Measurements from ENCODE around the gene ZNF740. TPM values are rescaled to one million over a fixed set of nuclear protein-coding genes. Genes with fewer than 3 reads are reported as not detected.
A peak's percentile ranks its signal among the peaks of the same experiment; 100 is the strongest.

Gene ZNF740
- total RNA-seq, 1 donor from 2014 or later = 59.6 TPM

- no peaks in the 10 kb centered on the region for H3K36me3 Mint-ChIP-seq (ENCODE audit: low read depth)
- H3K4me1 Mint-ChIP-seq = peaks cover 53% of the 10 kb centered on the region
- no peaks in the 10 kb centered on the region for H3K9me3 Mint-ChIP-seq
- no peak overlapping the region for H3K4me3 Mint-ChIP-seq
- H3K27me3 Mint-ChIP-seq (ENCODE audit: low read depth) = peaks cover 36% of the 10 kb centered on the region
- H3K27ac Mint-ChIP-seq (ENCODE audit: unreplicated experiment) = no peak overlapping the region
- DNase-seq (ENCODE audit: low read depth, low spot score) = no peak
- TF ChIP-seq CTCF (conservative IDR thresholded peaks at IDR 0.05) = no peak
Observed at GRCh38 chr12:53212931-53213330, 32.4 kb downstream of the ZNF740 start.

- peak; percentile 94 for DNase-seq (ENCODE audit: low read depth, low spot score)
Observed at GRCh38 chr12:53213348-53213747, 32.8 kb downstream of the ZNF740 start.

DNA sequence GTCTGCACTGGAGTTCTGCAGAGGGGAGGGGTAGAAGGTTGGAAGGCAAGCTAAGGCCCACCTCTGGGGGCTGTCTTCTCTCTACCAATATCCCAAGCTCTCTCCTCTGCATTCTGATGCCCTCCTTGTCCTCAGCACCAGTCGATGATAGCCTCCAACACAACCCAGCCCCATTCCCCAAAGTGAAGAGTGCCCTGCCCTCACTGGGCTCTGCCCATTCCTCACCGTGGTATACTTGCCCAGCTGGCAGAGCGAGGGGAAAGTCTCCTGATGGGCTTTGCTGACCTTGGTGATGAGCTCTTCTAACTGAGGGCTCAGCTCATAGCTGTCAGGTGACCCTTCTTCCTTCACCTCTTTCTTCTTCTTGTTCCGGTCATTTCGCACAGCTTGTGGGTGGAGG is 33.7 kb downstream of the ZNF740 start:
- Mint-ChIP-seq H3K27me3 (ENCODE audit: low read depth) (peaks cover 46% of the 10 kb centered on the region), H3K4me3 (no peak overlapping the region), H3K4me1 (peaks cover 47% of the 10 kb centered on the region), H3K27ac (ENCODE audit: unreplicated experiment) (no peak overlapping the region), H3K9me3 (no peaks in the 10 kb centered on the region), H3K36me3 (ENCODE audit: low read depth) (no peaks in the 10 kb centered on the region)
- TF ChIP-seq CTCF (conservative IDR thresholded peaks at IDR 0.05) = no peak
- DNase-seq (ENCODE audit: low read depth, low spot score) = no peak

More at GRCh38 chr12:53213348-53213747, 32.8 kb downstream of the ZNF740 start:
- Mint-ChIP-seq H3K27ac (ENCODE audit: unreplicated experiment) (no peak overlapping the region), H3K4me3 (peak overlapping the region; percentile 53), H3K9me3 (no peaks in the 10 kb centered on the region), H3K27me3 (ENCODE audit: low read depth) (peaks cover 41% of the 10 kb centered on the region), H3K36me3 (ENCODE audit: low read depth) (no peaks in the 10 kb centered on the region), H3K4me1 (peaks cover 52% of the 10 kb centered on the region)
- peak; percentile 94 for TF ChIP-seq CTCF (conservative IDR thresholded peaks at IDR 0.05)

DNA sequence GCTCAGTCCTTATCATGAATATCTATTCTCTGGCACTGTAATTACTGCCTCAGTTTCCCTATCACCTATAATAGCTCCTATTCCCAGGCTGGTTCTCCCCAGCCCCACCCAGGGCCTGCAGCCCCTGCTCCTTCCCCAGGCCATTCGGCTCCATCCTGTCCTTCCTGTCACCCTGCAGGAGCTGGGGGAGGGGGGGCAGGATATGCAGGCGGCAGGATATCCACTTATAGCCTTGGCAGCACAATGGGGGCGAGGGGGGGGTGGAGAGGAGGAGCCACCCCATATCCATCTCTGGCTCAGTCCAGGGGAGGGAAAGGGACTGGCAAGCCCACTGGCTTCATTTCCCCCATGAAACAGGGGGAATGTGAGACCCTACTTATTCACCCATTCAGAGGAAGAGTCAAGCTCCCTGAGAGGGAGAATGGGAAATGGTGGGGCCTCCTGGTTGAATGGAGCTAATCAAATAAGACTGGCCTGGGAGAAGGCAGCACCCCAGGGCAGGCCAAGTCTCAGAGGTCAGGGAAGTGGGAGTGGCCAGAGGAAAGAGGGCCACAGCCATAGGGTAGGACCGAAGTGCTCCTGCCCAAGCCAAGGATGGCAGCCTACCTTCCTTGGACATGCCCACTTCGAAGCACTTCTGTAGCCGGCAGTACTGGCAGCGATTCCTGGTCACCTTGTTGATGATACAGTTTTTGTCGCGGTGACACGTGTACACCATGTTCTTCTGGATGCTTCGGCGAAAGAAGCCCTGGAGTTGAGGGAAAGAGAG is 34.3 kb downstream of the ZNF740 start:
- no peak for TF ChIP-seq CTCF (conservative IDR thresholded peaks at IDR 0.05)
- DNase-seq (ENCODE audit: low read depth, low spot score) = no peak
- Mint-ChIP-seq H3K4me1 (peaks cover 52% of the 10 kb centered on the region), H3K27ac (ENCODE audit: unreplicated experiment) (no peak overlapping the region), H3K4me3 (no peak overlapping the region), H3K36me3 (ENCODE audit: low read depth) (no peaks in the 10 kb centered on the region), H3K27me3 (ENCODE audit: low read depth) (peaks cover 53% of the 10 kb centered on the region), H3K9me3 (no peaks in the 10 kb centered on the region)

- no peak for TF ChIP-seq CTCF (conservative IDR thresholded peaks at IDR 0.05)
- Mint-ChIP-seq H3K4me1 (peaks cover 55% of the 10 kb centered on the region), H3K27me3 (ENCODE audit: low read depth) (peaks cover 57% of the 10 kb centered on the region), H3K4me3 (peak overlapping the region; percentile 35), H3K36me3 (ENCODE audit: low read depth) (no peaks in the 10 kb centered on the region), H3K27ac (ENCODE audit: unreplicated experiment) (no peak overlapping the region), H3K9me3 (no peaks in the 10 kb centered on the region)
- DNase-seq (ENCODE audit: low read depth, low spot score) = no peak
Observed at GRCh38 chr12:53215497-53215896, 35.0 kb downstream of the ZNF740 start.

Measured in neural crest cell (in vitro differentiated cells).